GM23248 (cell line): ENCODE data around the gene DBF4.
"Not testable (repeated sequence)": the region's sequence is repeated elsewhere in the genome, so short reads cannot be mapped to it uniquely, and the experiment has no call there.

Experiments used
- EZH2 ChIP-seq: fragments of 200-600 bp; sonication (generic); IDR thresholded peaks from 2 replicates; pipeline ENCODE4 v1.6.1; 2018; ENCODE audit warnings: antibody characterized with exemption, mild to moderate bottlenecking; ENCODE audit not compliant: insufficient read depth, poor library complexity, severe bottlenecking
- EZH2phosphoT487 ChIP-seq: fragments of 200-600 bp; sonication (generic); IDR thresholded peaks from 2 replicates; pipeline ENCODE4 v1.6.1; 2018; ENCODE audit warnings: antibody characterized with exemption, moderate library complexity, mild to moderate bottlenecking, low read depth; ENCODE audit not compliant: insufficient read depth

DNA sequence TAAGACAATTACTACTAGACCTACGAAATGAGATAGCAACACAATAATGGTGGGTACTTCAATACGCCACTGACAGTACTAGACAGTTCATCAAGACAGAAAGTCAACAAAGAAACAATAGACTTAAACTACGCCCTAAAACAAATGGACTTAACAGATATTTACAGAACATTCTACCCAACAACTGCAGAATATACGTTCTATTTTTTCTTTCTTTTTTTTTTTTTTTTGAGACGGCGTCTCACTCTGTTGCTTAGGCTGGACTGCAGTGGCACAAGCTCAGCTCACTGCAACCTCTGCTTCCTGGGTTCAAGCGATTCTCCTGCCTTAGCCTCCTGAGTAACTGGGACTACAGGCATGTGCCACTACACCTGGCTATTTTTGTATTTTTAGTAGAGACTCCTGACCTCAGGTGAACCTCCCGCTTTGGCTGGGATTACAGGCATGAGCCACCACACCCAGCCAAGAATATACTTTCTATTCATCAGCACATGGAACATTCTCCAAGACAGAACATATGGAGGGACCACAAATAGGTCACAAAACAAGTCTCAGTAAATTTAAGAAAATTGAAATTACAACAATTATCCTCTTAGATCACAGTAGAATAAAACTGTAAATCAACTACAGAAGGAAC is 46.6 kb downstream of the DBF4 start:
- TF ChIP-seq EZH2, EZH2phosphoT487: not testable (repeated sequence)
